ENCODE data around the gene CASK.

Gene CASK

DNA sequence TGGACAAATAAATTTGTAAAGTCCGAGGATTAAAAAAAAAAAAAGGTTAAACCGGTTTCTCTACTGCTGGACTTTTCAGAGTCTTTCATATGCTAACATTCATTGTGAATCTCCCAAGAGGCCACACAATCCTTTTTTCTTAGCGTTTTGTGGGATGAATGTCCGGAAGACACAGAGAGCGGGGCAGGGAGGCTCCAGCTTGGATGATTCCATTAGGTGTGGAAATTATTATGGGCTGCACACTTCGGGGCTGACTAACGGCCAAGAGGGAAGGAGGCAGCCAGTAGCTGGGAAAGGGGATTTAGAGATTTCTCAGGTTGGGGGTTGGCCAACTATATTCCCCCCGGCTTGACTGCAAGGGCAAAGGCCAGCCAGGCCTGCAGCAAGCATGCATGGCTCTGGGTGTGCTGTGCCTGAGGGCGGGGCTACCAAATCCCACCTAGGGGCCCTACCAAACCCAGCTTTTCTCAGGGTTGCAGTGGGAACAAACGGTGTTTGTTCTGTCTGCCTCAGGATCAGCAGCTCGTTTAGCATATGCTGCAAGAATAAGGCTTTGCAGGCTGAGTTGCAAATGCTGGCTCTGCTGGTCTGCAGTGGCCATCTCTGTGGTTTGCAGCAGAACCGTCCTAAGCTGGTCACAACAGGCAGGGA is 447.6 kb downstream of the CASK start:
- DNase-seq (ENCODE audit: low read depth in 1 of 2, low spot score in 1 of 2), result no peak

DNA sequence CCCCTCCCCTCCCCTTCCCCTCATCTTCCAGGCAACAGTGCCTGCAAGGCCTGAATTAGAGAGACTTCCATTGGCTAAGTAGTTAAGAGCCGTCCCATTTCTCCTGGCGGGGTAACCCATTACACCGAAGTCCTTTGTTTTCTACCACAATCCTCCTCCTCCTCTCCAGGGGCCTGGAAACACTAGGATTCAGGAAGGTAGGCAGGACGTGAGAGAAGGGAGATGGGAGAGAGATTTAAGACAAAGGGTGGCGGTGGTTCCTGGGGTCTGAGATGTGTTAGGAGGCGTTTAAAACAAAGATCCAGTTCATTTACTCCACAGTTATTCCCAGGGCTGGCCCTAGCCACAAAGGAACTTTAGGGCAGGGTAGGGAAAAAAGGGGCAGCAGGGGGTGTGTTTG is 448.2 kb downstream of the CASK start:
- no peak for DNase-seq (ENCODE audit: low read depth in 1 of 2, low spot score in 1 of 2)

DNA sequence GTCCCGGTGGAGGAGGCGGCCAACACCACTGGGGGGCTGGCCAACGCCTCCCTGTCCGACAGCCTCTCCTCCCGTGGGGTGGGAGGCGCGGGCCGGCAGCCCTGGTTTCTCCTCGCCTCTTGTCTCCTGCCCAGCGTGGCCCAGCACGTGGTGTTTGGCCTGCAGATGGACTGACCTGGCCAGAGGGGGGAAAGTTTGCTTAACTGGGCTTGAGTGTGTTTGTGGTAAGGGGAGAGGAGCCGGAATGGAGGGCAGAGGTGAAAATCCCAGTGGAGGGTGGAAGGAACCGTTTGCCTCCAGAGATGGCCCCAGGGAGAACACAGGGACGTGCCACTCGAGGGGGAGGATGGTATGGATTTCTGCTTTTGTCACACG is 448.6 kb downstream of the CASK start:
- DNase-seq (ENCODE audit: low read depth in 1 of 2, low spot score in 1 of 2), result no peak

DNA sequence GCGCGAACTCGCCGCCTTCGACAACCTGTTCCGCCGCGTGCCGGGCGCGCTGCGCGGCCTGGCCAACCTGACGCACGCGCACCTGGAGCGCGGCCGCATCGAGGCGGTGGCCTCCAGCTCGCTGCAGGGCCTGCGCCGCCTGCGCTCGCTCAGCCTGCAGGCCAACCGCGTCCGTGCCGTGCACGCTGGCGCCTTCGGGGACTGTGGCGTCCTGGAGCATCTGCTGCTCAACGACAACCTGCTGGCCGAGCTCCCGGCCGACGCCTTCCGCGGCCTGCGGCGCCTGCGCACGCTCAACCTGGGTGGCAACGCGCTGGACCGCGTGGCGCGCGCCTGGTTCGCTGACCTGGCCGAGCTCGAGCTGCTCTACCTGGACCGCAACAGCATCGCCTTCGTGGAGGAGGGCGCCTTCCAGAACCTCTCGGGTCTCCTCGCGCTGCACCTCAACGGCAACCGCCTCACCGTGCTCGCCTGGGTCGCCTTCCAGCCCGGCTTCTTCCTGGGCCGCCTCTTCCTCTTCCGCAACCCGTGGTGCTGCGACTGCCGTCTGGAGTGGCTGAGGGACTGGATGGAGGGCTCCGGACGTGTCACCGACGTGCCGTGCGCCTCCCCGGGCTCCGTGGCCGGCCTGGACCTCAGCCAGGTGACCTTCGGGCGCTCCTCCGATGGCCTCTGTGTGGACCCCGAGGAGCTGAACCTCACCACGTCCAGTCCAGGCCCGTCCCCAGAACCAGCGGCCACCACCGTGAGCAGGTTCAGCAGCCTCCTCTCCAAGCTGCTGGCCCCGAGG is 449.2 kb downstream of the CASK start:
- DNase-seq (ENCODE audit: low read depth in 1 of 2, low spot score in 1 of 2), result no peak

DNA sequence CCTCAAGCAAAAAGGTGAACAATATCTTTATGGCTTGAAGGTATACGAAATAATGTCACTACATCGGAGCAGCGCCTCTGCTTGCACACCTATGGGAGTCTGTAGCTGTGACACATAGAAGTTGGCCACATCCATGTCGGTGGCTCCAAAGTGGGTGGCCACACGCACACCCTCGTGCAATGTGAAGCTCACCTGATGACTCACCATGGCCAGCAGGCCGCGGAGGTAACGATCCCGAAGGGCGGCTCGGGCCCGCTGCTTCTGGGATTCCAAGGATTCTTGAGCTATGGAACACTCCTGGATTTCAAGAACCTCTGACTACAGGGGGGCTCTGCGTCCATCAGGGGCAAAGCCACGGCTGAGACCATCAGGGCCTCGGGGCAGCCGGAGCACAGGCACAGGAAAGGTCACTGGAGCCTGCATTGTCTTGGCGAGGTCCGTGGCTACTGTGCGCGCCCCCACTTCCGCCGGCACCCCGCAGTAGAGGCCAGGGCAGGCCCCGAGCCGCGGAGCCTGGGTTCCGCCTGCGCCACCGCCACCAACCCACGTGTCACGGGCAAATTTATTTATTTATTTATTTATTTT is 451.0 kb downstream of the CASK start:
- no peak for DNase-seq (ENCODE audit: low read depth in 1 of 2, low spot score in 1 of 2)

DNA sequence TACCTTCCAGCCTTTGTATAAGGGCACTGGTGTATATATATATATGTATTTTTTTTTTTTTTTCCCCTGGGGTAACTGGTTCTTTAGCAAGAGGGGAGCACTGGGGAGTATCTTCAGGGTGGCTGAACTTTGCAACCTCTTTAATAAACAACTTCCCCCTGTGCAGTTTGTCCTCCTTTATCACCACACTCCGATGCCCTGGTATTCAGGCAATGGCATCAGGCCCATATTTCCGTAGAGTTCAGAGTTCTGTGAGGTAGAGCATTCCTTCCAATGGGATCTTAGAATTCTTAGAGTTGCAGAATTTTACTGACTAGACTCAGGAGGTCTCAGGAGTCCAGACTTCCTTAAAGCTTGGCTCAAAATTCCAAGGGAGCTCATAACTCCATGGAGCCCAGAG is 451.6 kb downstream of the CASK start:
- DNase-seq (ENCODE audit: low read depth in 1 of 2, low spot score in 1 of 2), result no peak

DNA sequence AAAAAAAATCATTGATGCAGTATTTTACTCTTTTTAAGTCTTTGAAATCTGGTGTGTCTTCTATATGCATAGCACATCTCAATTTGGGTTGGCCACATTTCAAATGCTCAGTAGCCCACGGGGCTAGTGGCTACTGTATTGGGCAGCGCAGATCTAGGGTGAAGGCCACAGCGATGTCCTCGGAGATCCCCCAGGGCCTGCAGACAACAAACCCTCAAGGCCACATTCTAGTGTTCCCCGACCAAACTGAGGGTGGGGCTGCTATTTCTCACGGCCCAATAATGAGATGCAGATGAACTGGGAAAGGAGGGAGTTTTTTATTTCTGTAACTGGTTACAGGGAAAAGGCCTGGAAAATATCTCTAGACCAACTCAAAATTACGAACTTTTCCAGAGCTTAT is 452.6 kb downstream of the CASK start:
- no peak for DNase-seq (ENCODE audit: low read depth in 1 of 2, low spot score in 1 of 2)

DNA sequence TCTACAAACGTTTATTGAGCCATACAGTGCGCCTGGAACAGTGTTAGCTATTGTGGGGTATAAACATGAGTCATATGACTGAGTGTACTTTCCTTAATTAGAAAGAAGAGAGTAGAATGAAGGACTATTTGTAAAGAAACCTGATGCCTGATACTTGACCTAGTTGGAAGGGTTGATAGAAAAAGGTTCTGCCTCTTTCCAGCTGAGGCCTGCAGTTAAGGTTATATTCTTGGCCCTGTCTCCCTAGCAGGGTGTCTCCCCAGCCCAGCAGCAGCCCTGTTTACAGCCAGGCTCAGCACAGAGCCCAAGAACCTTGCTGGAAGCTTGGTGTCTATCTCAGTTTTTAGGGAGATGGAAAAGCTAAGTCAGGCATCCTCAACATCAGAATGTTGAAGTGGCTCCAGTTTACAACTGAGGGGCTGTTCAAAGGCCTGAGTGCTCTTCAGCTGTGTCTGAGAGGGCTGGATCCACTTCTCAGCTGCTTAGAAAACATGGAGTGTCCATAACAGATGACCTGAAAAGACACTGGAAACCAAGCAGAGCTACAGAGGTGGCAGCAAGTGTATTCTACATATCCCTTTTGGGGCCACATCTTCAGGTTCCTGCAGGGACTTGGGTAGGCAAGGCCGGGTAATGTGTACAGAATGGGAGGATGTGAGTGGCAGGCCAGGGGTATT is 454.6 kb downstream of the CASK start:
- no peak for DNase-seq (ENCODE audit: low read depth in 1 of 2, low spot score in 1 of 2)

Measured in stimulated activated CD4-positive, alpha-beta T cell treated with anti-CD3 and anti-CD28 coated beads, Interleukin-15, amount 100 ng/mL, for 1 hour (primary cell).